Stimulated activated naive CD8-positive, alpha-beta T cell treated with anti-CD3 and anti-CD28 coated beads, Interleukin-15, Interleukin-2, amounts not matched to agents 100 ng/mL and 50 ng/mL, for 24 hours (primary cell): ENCODE data around the gene WBP1L.

Source experiments
- H3K27ac Mint-ChIP-seq: one replicate; pipeline ENCODE4 v1.8.0; 2021; ENCODE audit warnings: mild to moderate bottlenecking, mixed read lengths
- H3K27me3 Mint-ChIP-seq: one replicate; pipeline ENCODE4 v1.8.0; 2021; ENCODE audit warnings: mixed read lengths
- H3K36me3 Mint-ChIP-seq: one replicate; pipeline ENCODE4 v1.8.0; 2021; ENCODE audit warnings: low read depth, mixed read lengths
- H3K4me1 Mint-ChIP-seq: one replicate; pipeline ENCODE4 v1.8.0; 2021; ENCODE audit warnings: low read depth, mixed read lengths
- H3K4me3 Mint-ChIP-seq: one replicate; pipeline ENCODE4 v1.8.0; 2021; ENCODE audit warnings: mild to moderate bottlenecking, mixed read lengths
- H3K9me3 Mint-ChIP-seq: one replicate; pipeline ENCODE4 v1.8.0; 2021; ENCODE audit warnings: mixed read lengths

WBP1L gene

GRCh38 chr10:102759497-102760210 is 15.9 kb downstream of the WBP1L start:
- Mint-ChIP-seq H3K36me3 (peaks cover 42% of the 10 kb centered on the region), H3K9me3 (no peaks in the 10 kb centered on the region), H3K4me3 (no peak overlapping the region), H3K27me3 (no peaks in the 10 kb centered on the region), H3K27ac (no peak overlapping the region), H3K4me1 (peaks cover 38% of the 10 kb centered on the region)

DNA sequence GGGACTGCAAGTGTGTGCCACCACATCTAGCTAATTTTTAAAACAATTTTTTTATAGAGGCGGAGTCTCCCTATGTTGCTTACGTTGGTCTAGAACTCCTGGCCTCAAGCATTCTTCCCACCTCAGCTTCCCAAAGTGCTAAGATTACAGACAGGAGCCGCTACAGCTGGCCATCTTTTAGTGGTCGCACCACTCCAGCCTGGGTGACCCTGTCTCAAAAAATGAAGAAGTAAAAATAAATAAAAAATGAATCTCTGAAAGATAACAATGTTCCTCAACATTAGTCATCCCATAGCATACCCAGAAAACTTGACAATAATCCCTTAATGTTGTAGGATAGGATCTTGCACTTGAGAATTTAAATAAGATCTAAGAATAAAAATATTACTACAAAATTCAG is 18.2 kb downstream of the WBP1L start:
- Mint-ChIP-seq H3K27me3 (no peaks in the 10 kb centered on the region), H3K4me3 (no peak overlapping the region), H3K36me3 (peaks cover 50% of the 10 kb centered on the region), H3K9me3 (no peaks in the 10 kb centered on the region), H3K4me1 (peaks cover 44% of the 10 kb centered on the region), H3K27ac (no peak overlapping the region)

- no peak overlapping the region for H3K4me3 Mint-ChIP-seq
- no peak overlapping the region for H3K27ac Mint-ChIP-seq
- H3K9me3 Mint-ChIP-seq = no peaks in the 10 kb centered on the region
- H3K27me3 Mint-ChIP-seq = no peaks in the 10 kb centered on the region
- peaks cover 44% of the 10 kb centered on the region for H3K4me1 Mint-ChIP-seq
- peaks cover 50% of the 10 kb centered on the region for H3K36me3 Mint-ChIP-seq
These were observed 18.8 kb downstream of the WBP1L start for GRCh38 chr10:102762401-102763015.

DNA sequence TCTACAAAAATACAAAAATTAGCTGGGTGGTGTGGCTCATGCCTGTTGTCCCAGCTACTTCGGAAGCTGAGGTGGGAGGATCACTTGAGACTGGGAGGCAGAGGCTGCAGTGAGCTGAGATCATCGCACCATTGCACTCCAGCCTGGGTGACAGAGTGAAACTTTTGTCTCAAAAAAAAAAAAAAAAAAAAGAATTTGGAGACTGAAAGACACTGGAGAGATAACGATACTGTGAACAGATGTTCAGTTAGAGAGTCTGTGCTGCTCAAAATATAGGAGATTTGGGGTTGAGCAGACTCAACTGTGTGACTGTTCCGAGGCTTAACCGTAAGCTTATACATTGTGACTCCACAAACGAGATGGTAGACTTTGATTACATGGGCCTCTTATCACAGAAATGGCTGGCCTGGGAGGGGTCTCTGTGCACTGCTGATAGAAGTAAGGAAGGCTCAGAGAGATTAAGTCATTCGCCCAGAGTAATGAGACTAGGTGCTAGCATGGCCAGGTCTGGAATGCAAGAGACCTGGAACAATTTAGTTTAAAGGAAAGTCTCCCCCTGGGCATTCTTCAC is 19.4 kb downstream of the WBP1L start:
- no peaks in the 10 kb centered on the region for H3K27me3 Mint-ChIP-seq
- no peak overlapping the region for H3K4me3 Mint-ChIP-seq
- no peaks in the 10 kb centered on the region for H3K9me3 Mint-ChIP-seq
- H3K36me3 Mint-ChIP-seq = peaks cover 50% of the 10 kb centered on the region
- no peak overlapping the region for H3K27ac Mint-ChIP-seq
- H3K4me1 Mint-ChIP-seq = peaks cover 46% of the 10 kb centered on the region

DNA sequence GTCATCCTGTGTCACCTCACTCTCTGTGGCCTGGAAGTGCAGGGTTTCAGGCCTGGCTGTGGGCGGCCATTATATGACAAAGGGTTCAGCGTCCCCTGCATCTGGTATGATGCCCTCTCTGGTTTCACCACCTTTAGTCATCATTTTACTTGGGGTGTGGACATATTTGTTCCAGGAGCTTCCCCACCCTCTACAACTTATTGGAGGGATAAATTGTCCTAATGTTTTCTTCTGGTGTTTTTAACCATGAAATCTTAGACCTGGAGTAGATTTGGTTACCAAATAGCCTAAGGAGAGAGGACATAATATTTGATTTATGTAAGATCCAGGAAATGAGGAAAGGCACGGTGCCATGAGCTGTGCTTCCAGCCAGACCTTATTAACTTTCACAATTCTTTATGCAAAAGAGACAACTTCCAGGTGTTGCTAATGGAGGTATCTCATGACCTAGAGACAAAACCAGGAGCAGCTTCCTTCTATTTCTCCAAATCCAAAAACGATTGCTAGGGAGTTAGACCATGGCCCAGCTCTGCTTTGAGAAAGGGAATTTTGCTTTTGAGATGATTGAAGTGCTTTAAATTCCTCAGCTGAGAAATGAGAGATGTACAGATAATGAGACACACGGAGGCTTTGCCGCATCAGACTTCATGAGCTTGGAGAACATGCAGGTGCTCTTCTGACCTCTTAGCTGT is 20.9 kb downstream of the WBP1L start:
- no peak overlapping the region for H3K4me3 Mint-ChIP-seq
- peaks cover 43% of the 10 kb centered on the region for H3K4me1 Mint-ChIP-seq
- H3K36me3 Mint-ChIP-seq = peaks cover 44% of the 10 kb centered on the region
- no peaks in the 10 kb centered on the region for H3K9me3 Mint-ChIP-seq
- no peak overlapping the region for H3K27ac Mint-ChIP-seq
- no peaks in the 10 kb centered on the region for H3K27me3 Mint-ChIP-seq

GRCh38 chr10:102765336-102765735 is 21.6 kb downstream of the WBP1L start:
- H3K27me3 Mint-ChIP-seq = no peaks in the 10 kb centered on the region
- H3K4me3 Mint-ChIP-seq = no peak overlapping the region
- H3K36me3 Mint-ChIP-seq = peaks cover 40% of the 10 kb centered on the region
- H3K4me1 Mint-ChIP-seq = peaks cover 50% of the 10 kb centered on the region
- H3K27ac Mint-ChIP-seq = no peak overlapping the region
- H3K9me3 Mint-ChIP-seq = no peaks in the 10 kb centered on the region

- Mint-ChIP-seq H3K4me3 (no peak overlapping the region), H3K4me1 (peaks cover 67% of the 10 kb centered on the region), H3K27ac (no peak overlapping the region), H3K9me3 (no peaks in the 10 kb centered on the region), H3K36me3 (peaks cover 36% of the 10 kb centered on the region), H3K27me3 (no peaks in the 10 kb centered on the region)
These were observed 23.8 kb downstream of the WBP1L start for GRCh38 chr10:102767428-102768160.

GRCh38 chr10:102769375-102770107 is 25.8 kb downstream of the WBP1L start:
- H3K4me1 Mint-ChIP-seq = peaks cover 76% of the 10 kb centered on the region
- no peaks in the 10 kb centered on the region for H3K9me3 Mint-ChIP-seq
- H3K27ac Mint-ChIP-seq = no peak overlapping the region
- no peaks in the 10 kb centered on the region for H3K27me3 Mint-ChIP-seq
- no peak overlapping the region for H3K4me3 Mint-ChIP-seq
- peaks cover 21% of the 10 kb centered on the region for H3K36me3 Mint-ChIP-seq

- H3K27ac Mint-ChIP-seq = peak overlapping the region; percentile 17
- H3K36me3 Mint-ChIP-seq = peaks cover 20% of the 10 kb centered on the region
- no peak overlapping the region for H3K4me3 Mint-ChIP-seq
- H3K4me1 Mint-ChIP-seq = peaks cover 79% of the 10 kb centered on the region
- H3K27me3 Mint-ChIP-seq = no peaks in the 10 kb centered on the region
- no peaks in the 10 kb centered on the region for H3K9me3 Mint-ChIP-seq
These were observed 26.3 kb downstream of the WBP1L start for GRCh38 chr10:102770108-102770482.

DNA sequence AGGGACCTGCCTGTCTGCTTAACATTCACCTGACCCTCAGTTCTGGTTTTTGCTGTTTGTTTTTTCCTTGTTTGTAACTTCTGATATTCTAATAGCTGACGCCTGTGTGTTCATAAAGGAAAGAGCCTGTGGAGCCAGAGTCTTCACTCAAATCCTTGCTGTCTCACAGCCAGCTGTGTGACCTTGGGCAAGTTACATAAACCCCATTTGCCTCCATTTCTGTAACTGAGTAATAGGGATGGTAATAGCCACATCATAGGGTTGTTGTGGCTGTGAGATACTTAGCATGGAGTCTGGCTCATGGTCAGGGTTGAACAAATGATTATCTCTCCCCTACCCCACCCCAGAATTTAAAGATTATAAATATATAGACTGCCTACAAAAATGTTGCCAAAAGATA is 27.0 kb downstream of the WBP1L start:
- no peaks in the 10 kb centered on the region for H3K27me3 Mint-ChIP-seq
- peaks cover 79% of the 10 kb centered on the region for H3K4me1 Mint-ChIP-seq
- no peaks in the 10 kb centered on the region for H3K9me3 Mint-ChIP-seq
- H3K27ac Mint-ChIP-seq = no peak overlapping the region
- peaks cover 13% of the 10 kb centered on the region for H3K36me3 Mint-ChIP-seq
- H3K4me3 Mint-ChIP-seq = no peak overlapping the region

DNA sequence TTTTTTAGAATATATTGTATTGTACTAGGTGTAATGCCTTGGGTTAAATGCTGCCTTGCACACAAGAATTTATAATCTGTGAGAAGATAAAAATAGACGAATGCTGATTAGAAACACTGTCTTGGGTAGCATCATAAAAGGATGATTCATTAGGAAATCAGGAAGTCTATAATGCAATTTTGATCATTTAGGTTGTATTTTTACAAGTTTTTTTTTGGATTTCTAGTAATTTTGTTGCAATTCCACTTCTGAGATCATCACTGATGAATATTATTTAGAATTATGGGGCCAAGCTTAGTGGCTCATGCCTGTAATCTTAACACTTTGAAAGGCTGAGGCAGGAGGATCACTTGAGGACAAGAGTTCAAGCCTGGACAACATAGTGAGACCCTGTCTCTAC is 29.6 kb downstream of the WBP1L start:
- no peaks in the 10 kb centered on the region for H3K9me3 Mint-ChIP-seq
- H3K27ac Mint-ChIP-seq = no peak overlapping the region
- peaks cover 84% of the 10 kb centered on the region for H3K4me1 Mint-ChIP-seq
- no peak overlapping the region for H3K4me3 Mint-ChIP-seq
- H3K27me3 Mint-ChIP-seq = no peaks in the 10 kb centered on the region
- peaks cover 11% of the 10 kb centered on the region for H3K36me3 Mint-ChIP-seq

- Mint-ChIP-seq H3K4me3 (no peak overlapping the region), H3K27me3 (no peaks in the 10 kb centered on the region), H3K36me3 (peaks cover 11% of the 10 kb centered on the region), H3K9me3 (no peaks in the 10 kb centered on the region), H3K27ac (no peak overlapping the region), H3K4me1 (peaks cover 86% of the 10 kb centered on the region)
These were observed 30.2 kb downstream of the WBP1L start for GRCh38 chr10:102773986-102774385.

- Mint-ChIP-seq H3K4me3 (no peak overlapping the region), H3K27me3 (no peaks in the 10 kb centered on the region), H3K27ac (no peak overlapping the region), H3K36me3 (peaks cover 4% of the 10 kb centered on the region), H3K4me1 (peaks cover 73% of the 10 kb centered on the region), H3K9me3 (no peaks in the 10 kb centered on the region)
These were observed 31.6 kb downstream of the WBP1L start for GRCh38 chr10:102775201-102775934.
